Neural cell (in vitro differentiated cells): Measurements from ENCODE around the gene TRIO. TPM values are rescaled to one million over a fixed set of nuclear protein-coding genes. Genes with fewer than 3 reads are reported as not detected.

Experiments
- H2AFZ ChIP-seq: fragments of 200-600, 300-800 bp; sonication (generic), shearing (Covaris generic); 2 replicates; pipeline ENCODE4 v1.6.0; 2014; ENCODE audit warnings: low read depth, mild to moderate bottlenecking, antibody characterized with exemption, low read length, moderate library complexity
- H3F3A ChIP-seq: fragments of 200-600 bp; shearing (Covaris generic); 2 replicates; pipeline ENCODE4 v1.6.1; 2016; ENCODE audit warnings: mild to moderate bottlenecking, moderate library complexity, mixed read lengths, antibody characterized with exemption, low read length; ENCODE audit not compliant: insufficient read depth, poor library complexity, severe bottlenecking
- H3K27ac ChIP-seq: fragments of 200-600, 300-800 bp; sonication (generic), shearing (Covaris generic); 2 replicates; pipeline ENCODE4 v1.5.1; 2014; ENCODE audit warnings: mild to moderate bottlenecking, low read length, moderate library complexity
- H3K27me3 ChIP-seq: fragments of 300-800, 200-600 bp; sonication (generic), shearing (Covaris generic); 2 replicates; pipeline ENCODE4 v1.6.0; 2014; ENCODE audit warnings: mild to moderate bottlenecking, low read depth, low read length, moderate library complexity; ENCODE audit not compliant: insufficient read depth
- H3K36me3 ChIP-seq: fragments of 300-800, 200-600 bp; sonication (generic), shearing (Covaris generic); 2 replicates; pipeline ENCODE4 v1.5.1; 2014; ENCODE audit warnings: mild to moderate bottlenecking, antibody characterized with exemption, low read length, moderate library complexity; ENCODE audit not compliant: insufficient read depth
- H3K4me2 ChIP-seq: fragments of 300-800, 200-600 bp; sonication (generic), shearing (Covaris generic); 2 replicates; pipeline ENCODE4 v1.6.0; 2014; ENCODE audit warnings: mild to moderate bottlenecking, low read length
- H3K4me3 ChIP-seq: fragments of 300-800, 200-600 bp; sonication (generic), shearing (Covaris generic); 2 replicates; pipeline ENCODE4 v1.5.1; 2014; ENCODE audit warnings: mild to moderate bottlenecking, low read length, moderate library complexity
- H3K79me2 ChIP-seq: fragments of 200-600 bp; shearing (Covaris generic); replicated peaks from 2 replicates; pipeline ENCODE4 v1.6.0; 2014; ENCODE audit warnings: mild to moderate bottlenecking, low read length, moderate library complexity; ENCODE audit not compliant: insufficient read depth
- H3K9ac ChIP-seq: fragments of 300-800, 200-600 bp; sonication (generic), shearing (Covaris generic); 2 replicates; pipeline ENCODE4 v1.6.1; 2016; ENCODE audit warnings: mild to moderate bottlenecking, low read length, mixed read lengths
- H3K9me2 ChIP-seq: fragments of 200-600 bp; shearing (Covaris generic); 2 replicates; pipeline ENCODE4 v1.6.1; 2016; ENCODE audit warnings: mild to moderate bottlenecking, low read length, mixed read lengths; ENCODE audit not compliant: insufficient read depth
- H3K9me3 ChIP-seq: fragments of 200-600, 300-800 bp; sonication (generic), shearing (Covaris generic); 2 replicates; pipeline ENCODE4 v1.6.1; 2016; ENCODE audit warnings: mild to moderate bottlenecking, mixed run types, low read length, moderate library complexity, mixed read lengths
- H4K20me1 ChIP-seq: fragments of 200-600 bp; shearing (Covaris generic); 2 replicates; pipeline ENCODE4 v1.6.1; 2016; ENCODE audit warnings: mild to moderate bottlenecking, mixed run types; ENCODE audit not compliant: insufficient read depth
- EP300 ChIP-seq: fragments of 450-650 bp; conservative IDR thresholded peaks from 2 replicates; pipeline ENCODE4 v1.6.1; 2014; ENCODE audit warnings: antibody characterized with exemption, mild to moderate bottlenecking, moderate library complexity; ENCODE audit not compliant: poor library complexity, severe bottlenecking
- EZH2 ChIP-seq: fragments of 200-600, 300-800 bp; shearing (Covaris generic), sonication (generic); IDR thresholded peaks from 2 replicates; pipeline ENCODE4 v1.6.1; 2014; ENCODE audit warnings: antibody characterized with exemption, low read length, borderline replicate concordance, mild to moderate bottlenecking; ENCODE audit not compliant: insufficient read depth, poor library complexity, severe bottlenecking
- MXI1 ChIP-seq: fragments of 450-650 bp; conservative IDR thresholded peaks from 2 replicates; pipeline ENCODE4 v1.6.1; 2014; ENCODE audit warnings: antibody characterized with exemption, mild to moderate bottlenecking; ENCODE audit not compliant: poor library complexity, severe bottlenecking
- POLR2AphosphoS5 ChIP-seq: IDR thresholded peaks from 2 replicates; pipeline ENCODE4 v1.6.1; 2012
- RAD21 ChIP-seq: fragments of 450-650 bp; conservative IDR thresholded peaks from 2 replicates; pipeline ENCODE4 v1.6.1; 2014; ENCODE audit warnings: antibody characterized with exemption, mild to moderate bottlenecking, moderate library complexity
- SMC3 ChIP-seq: fragments of 450-650 bp; conservative IDR thresholded peaks from 2 replicates; pipeline ENCODE4 v1.6.1; 2014; ENCODE audit warnings: antibody characterized with exemption, mild to moderate bottlenecking, moderate library complexity; ENCODE audit not compliant: poor library complexity
- TAF1 ChIP-seq: IDR thresholded peaks from 2 replicates; pipeline ENCODE4 v1.6.1; 2012; ENCODE audit warnings: low read depth
- polyA plus RNA-seq: library from polyadenylated mRNA; depleted of rRNA; stranded (reverse); fragments of >200 nt; gene quantifications from 2 replicates; pipeline ENCODE4 v1.2.3, GENCODE V29; 2014
- TF ChIP-seq, protein P1 (sequence below): IDR thresholded peaks from 2 replicates; pipeline ENCODE4 v1.6.1; 2012; ENCODE audit warnings: borderline replicate concordance
- TF ChIP-seq, protein P2 (sequence below): fragments of 450-650 bp; IDR thresholded peaks from 2 replicates; pipeline ENCODE4 v1.5.1; 2014; ENCODE audit warnings: antibody characterized with exemption, mild to moderate bottlenecking, moderate library complexity; ENCODE audit not compliant: poor library complexity, severe bottlenecking

The TRIO gene
- polyA plus RNA-seq, 1 donor from 2014 or later = 168 TPM

DNA sequence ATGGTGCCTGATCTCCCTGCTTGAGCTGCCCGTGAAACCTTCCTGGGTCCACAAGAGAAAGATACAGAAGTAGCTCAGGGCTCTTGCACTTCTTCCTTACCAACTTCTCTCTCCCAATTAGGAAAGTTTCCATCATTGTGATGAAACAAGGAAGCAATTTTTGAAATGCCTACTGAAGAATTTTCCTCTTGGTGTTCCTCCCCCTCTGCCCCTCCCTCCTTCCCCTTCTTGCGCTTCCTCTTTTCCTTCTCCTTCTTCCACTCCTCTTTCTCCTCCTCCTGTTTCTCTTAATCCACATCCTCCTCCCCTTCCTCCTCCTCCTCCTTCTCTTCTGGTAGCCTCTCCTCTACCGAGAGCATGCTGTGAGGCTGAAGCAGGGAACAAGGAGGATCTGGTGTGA is 402.2 kb downstream of the TRIO start:
- no peak overlapping the region for H3K9ac ChIP-seq
- no peaks in the 10 kb centered on the region for H3K9me2 ChIP-seq
- H3K36me3 ChIP-seq = no peaks in the 10 kb centered on the region
- H4K20me1 ChIP-seq = no peaks in the 10 kb centered on the region
- H3K79me2 ChIP-seq = no peaks in the 10 kb centered on the region
- no peak overlapping the region for H3K27ac ChIP-seq
- H3K9me3 ChIP-seq = no peaks in the 10 kb centered on the region
- H2AFZ ChIP-seq = no peak overlapping the region
- TF ChIP-seq RAD21 (no peak), EZH2 (no peak), MXI1 (no peak), SMC3 (no peak), TAF1 (no peak), POLR2AphosphoS5 (no peak), EP300 (no peak)
- TF ChIP-seq, protein P1, sequence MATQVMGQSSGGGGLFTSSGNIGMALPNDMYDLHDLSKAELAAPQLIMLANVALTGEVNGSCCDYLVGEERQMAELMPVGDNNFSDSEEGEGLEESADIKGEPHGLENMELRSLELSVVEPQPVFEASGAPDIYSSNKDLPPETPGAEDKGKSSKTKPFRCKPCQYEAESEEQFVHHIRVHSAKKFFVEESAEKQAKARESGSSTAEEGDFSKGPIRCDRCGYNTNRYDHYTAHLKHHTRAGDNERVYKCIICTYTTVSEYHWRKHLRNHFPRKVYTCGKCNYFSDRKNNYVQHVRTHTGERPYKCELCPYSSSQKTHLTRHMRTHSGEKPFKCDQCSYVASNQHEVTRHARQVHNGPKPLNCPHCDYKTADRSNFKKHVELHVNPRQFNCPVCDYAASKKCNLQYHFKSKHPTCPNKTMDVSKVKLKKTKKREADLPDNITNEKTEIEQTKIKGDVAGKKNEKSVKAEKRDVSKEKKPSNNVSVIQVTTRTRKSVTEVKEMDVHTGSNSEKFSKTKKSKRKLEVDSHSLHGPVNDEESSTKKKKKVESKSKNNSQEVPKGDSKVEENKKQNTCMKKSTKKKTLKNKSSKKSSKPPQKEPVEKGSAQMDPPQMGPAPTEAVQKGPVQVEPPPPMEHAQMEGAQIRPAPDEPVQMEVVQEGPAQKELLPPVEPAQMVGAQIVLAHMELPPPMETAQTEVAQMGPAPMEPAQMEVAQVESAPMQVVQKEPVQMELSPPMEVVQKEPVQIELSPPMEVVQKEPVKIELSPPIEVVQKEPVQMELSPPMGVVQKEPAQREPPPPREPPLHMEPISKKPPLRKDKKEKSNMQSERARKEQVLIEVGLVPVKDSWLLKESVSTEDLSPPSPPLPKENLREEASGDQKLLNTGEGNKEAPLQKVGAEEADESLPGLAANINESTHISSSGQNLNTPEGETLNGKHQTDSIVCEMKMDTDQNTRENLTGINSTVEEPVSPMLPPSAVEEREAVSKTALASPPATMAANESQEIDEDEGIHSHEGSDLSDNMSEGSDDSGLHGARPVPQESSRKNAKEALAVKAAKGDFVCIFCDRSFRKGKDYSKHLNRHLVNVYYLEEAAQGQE = no peak
- TF ChIP-seq, protein P2, sequence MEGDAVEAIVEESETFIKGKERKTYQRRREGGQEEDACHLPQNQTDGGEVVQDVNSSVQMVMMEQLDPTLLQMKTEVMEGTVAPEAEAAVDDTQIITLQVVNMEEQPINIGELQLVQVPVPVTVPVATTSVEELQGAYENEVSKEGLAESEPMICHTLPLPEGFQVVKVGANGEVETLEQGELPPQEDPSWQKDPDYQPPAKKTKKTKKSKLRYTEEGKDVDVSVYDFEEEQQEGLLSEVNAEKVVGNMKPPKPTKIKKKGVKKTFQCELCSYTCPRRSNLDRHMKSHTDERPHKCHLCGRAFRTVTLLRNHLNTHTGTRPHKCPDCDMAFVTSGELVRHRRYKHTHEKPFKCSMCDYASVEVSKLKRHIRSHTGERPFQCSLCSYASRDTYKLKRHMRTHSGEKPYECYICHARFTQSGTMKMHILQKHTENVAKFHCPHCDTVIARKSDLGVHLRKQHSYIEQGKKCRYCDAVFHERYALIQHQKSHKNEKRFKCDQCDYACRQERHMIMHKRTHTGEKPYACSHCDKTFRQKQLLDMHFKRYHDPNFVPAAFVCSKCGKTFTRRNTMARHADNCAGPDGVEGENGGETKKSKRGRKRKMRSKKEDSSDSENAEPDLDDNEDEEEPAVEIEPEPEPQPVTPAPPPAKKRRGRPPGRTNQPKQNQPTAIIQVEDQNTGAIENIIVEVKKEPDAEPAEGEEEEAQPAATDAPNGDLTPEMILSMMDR = no peak
- H3K4me3 ChIP-seq = no peak overlapping the region
- H3K27me3 ChIP-seq = no peaks in the 10 kb centered on the region
- no peak overlapping the region for H3K4me2 ChIP-seq
- H3F3A ChIP-seq = no peaks in the 10 kb centered on the region

DNA sequence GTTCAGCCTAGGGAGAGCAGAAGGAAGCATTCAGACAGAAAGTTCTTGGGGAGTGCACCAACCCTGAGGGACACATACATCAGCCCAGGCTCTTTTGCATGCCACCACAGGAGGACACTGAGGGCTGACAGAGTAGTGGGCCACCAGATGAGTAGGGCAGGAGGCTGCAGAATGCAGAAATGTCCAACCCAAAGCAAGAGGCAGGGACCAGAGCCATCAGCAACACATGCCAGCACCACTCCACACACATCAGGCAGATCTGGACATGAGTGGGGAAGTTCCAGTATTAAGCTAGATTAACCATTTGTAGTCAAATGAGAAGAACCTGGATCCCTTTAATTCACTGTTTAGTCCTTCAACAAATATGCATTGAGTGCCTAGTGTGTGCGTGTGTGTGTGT is 402.7 kb downstream of the TRIO start:
- H3K9me2 ChIP-seq = no peaks in the 10 kb centered on the region
- no peak overlapping the region for H2AFZ ChIP-seq
- H3K27me3 ChIP-seq = no peaks in the 10 kb centered on the region
- H3K79me2 ChIP-seq = no peaks in the 10 kb centered on the region
- no peaks in the 10 kb centered on the region for H4K20me1 ChIP-seq
- H3K27ac ChIP-seq = no peak overlapping the region
- no peak for TF ChIP-seq POLR2AphosphoS5
- no peak for TF ChIP-seq EP300
- no peak for TF ChIP-seq MXI1
- no peak for TF ChIP-seq TAF1
- TF ChIP-seq RAD21 = no peak
- TF ChIP-seq, protein P2 = no peak
- TF ChIP-seq, protein P1 = no peak
- TF ChIP-seq EZH2 = no peak
- TF ChIP-seq SMC3 = no peak
- H3F3A ChIP-seq = no peaks in the 10 kb centered on the region
- no peak overlapping the region for H3K4me2 ChIP-seq
- no peaks in the 10 kb centered on the region for H3K9me3 ChIP-seq
- H3K4me3 ChIP-seq = no peak overlapping the region
- H3K36me3 ChIP-seq = no peaks in the 10 kb centered on the region
- H3K9ac ChIP-seq = no peak overlapping the region
